ENCODE results near the gene PBX3.

Gene PBX3

DNA sequence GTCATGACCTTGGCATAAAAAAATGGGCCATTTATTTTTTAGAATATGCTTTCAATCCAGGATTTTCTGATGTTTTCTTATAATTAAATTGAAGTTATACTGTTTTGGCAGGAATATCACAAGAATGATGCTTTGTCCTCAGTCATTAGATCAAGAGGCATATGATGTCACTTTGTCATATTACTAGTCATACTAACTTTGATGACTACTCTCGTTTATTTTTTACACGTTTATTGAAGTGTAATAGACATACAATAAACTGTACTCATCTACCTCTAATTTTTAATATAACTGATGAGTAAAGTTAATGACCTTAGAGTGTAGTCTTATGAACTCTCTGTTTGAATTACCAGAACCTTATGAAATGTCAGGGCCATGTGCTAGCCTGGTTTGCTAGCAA is 56.4 kb downstream of the PBX3 start:
- Histone ChIP-seq H3K4me3 (ENCODE audit: low read depth, low read length) (no peak overlapping the region), H3K4me1 (ENCODE audit: control insufficient read depth, insufficient read depth, low read length) (no peaks in the 10 kb centered on the region), H3K27ac (ENCODE audit: low read depth, low read length) (no peak overlapping the region), H3K9me3 (ENCODE audit: control insufficient read depth, insufficient read depth, low read length) (no peaks in the 10 kb centered on the region), H3K36me3 (ENCODE audit: control insufficient read depth, insufficient read depth, low read length) (peaks cover 5% of the 10 kb centered on the region; the same call in 1 of the 2 replicates), H3K9ac (ENCODE audit: low read depth, low read length) (no peak overlapping the region), H3K27me3 (ENCODE audit: control insufficient read depth, insufficient read depth, low read length) (no peaks in the 10 kb centered on the region)

- Histone ChIP-seq H3K4me1 (ENCODE audit: control insufficient read depth, insufficient read depth, low read length) (peaks cover 4% of the 10 kb centered on the region; the same call in 1 of the 2 replicates), H3K27me3 (ENCODE audit: control insufficient read depth, insufficient read depth, low read length) (no peaks in the 10 kb centered on the region), H3K36me3 (ENCODE audit: control insufficient read depth, insufficient read depth, low read length) (peaks cover 5% of the 10 kb centered on the region; the same call in 1 of the 2 replicates), H3K9me3 (ENCODE audit: control insufficient read depth, insufficient read depth, low read length) (no peaks in the 10 kb centered on the region), H3K9ac (ENCODE audit: low read depth, low read length) (no peak overlapping the region), H3K4me3 (ENCODE audit: low read depth, low read length) (no peak overlapping the region), H3K27ac (ENCODE audit: low read depth, low read length) (no peak overlapping the region)
Observed at GRCh38 chr9:125805057-125805456, 57.9 kb downstream of the PBX3 start.

GRCh38 chr9:125805586-125805985 is 58.4 kb downstream of the PBX3 start:
- H3K4me1 ChIP-seq (ENCODE audit: control insufficient read depth, insufficient read depth, low read length) = peaks cover 4% of the 10 kb centered on the region; the same call in 1 of the 2 replicates
- no peaks in the 10 kb centered on the region for H3K9me3 ChIP-seq (ENCODE audit: control insufficient read depth, insufficient read depth, low read length)
- peaks cover 5% of the 10 kb centered on the region; the same call in 1 of the 2 replicates for H3K36me3 ChIP-seq (ENCODE audit: control insufficient read depth, insufficient read depth, low read length)
- no peak overlapping the region for H3K4me3 ChIP-seq (ENCODE audit: low read depth, low read length)
- H3K27ac ChIP-seq (ENCODE audit: low read depth, low read length) = no peak overlapping the region
- no peak overlapping the region for H3K9ac ChIP-seq (ENCODE audit: low read depth, low read length)
- no peaks in the 10 kb centered on the region for H3K27me3 ChIP-seq (ENCODE audit: control insufficient read depth, insufficient read depth, low read length)

- no peaks in the 10 kb centered on the region for H3K27me3 ChIP-seq (ENCODE audit: control insufficient read depth, insufficient read depth, low read length)
- no peaks in the 10 kb centered on the region for H3K9me3 ChIP-seq (ENCODE audit: control insufficient read depth, insufficient read depth, low read length)
- peaks cover 4% of the 10 kb centered on the region; the same call in 1 of the 2 replicates for H3K4me1 ChIP-seq (ENCODE audit: control insufficient read depth, insufficient read depth, low read length)
- no peak overlapping the region for H3K9ac ChIP-seq (ENCODE audit: low read depth, low read length)
- H3K36me3 ChIP-seq (ENCODE audit: control insufficient read depth, insufficient read depth, low read length) = no peaks in the 10 kb centered on the region
- H3K4me3 ChIP-seq (ENCODE audit: low read depth, low read length) = no peak overlapping the region
- H3K27ac ChIP-seq (ENCODE audit: low read depth, low read length) = no peak overlapping the region
Observed at GRCh38 chr9:125807079-125807478, 59.9 kb downstream of the PBX3 start.

GRCh38 chr9:125810161-125810560 is 63.0 kb downstream of the PBX3 start:
- H3K4me3 ChIP-seq (ENCODE audit: low read depth, low read length) = no peak overlapping the region
- no peak overlapping the region for H3K9ac ChIP-seq (ENCODE audit: low read depth, low read length)
- no peaks in the 10 kb centered on the region for H3K27me3 ChIP-seq (ENCODE audit: control insufficient read depth, insufficient read depth, low read length)
- no peaks in the 10 kb centered on the region for H3K9me3 ChIP-seq (ENCODE audit: control insufficient read depth, insufficient read depth, low read length)
- H3K27ac ChIP-seq (ENCODE audit: low read depth, low read length) = no peak overlapping the region
- no peaks in the 10 kb centered on the region for H3K36me3 ChIP-seq (ENCODE audit: control insufficient read depth, insufficient read depth, low read length)
- H3K4me1 ChIP-seq (ENCODE audit: control insufficient read depth, insufficient read depth, low read length) = peaks cover 8% of the 10 kb centered on the region; the same call in 1 of the 2 replicates

- Histone ChIP-seq H3K27me3 (ENCODE audit: control insufficient read depth, insufficient read depth, low read length) (no peaks in the 10 kb centered on the region), H3K9me3 (ENCODE audit: control insufficient read depth, insufficient read depth, low read length) (no peaks in the 10 kb centered on the region), H3K36me3 (ENCODE audit: control insufficient read depth, insufficient read depth, low read length) (no peaks in the 10 kb centered on the region), H3K9ac (ENCODE audit: low read depth, low read length) (no peak overlapping the region), H3K4me1 (ENCODE audit: control insufficient read depth, insufficient read depth, low read length) (peaks cover 17% of the 10 kb centered on the region), H3K27ac (ENCODE audit: low read depth, low read length) (no peak overlapping the region), H3K4me3 (ENCODE audit: low read depth, low read length) (no peak overlapping the region)
Observed at GRCh38 chr9:125811002-125811401, 63.8 kb downstream of the PBX3 start.

DNA sequence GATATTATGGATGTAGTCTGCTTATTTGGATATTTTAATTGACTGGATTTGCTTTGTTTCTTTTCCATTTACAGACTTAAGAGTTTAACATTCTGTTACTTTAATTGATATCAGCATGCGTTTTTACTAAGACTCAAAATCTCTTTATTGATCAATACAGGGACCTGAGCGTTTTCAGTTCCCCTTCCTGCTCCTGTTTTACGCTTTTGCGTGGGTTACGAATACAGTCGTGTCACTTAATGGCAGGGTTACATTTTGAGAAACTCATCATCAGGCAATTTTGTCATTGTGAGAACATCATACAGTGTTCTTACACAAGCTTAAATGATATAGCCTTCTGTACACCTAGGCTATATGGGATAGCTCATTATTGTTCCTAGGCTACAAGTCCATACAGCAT is 65.2 kb downstream of the PBX3 start:
- Histone ChIP-seq H3K36me3 (ENCODE audit: control insufficient read depth, insufficient read depth, low read length) (no peaks in the 10 kb centered on the region), H3K4me1 (ENCODE audit: control insufficient read depth, insufficient read depth, low read length) (peaks cover 25% of the 10 kb centered on the region), H3K9me3 (ENCODE audit: control insufficient read depth, insufficient read depth, low read length) (no peaks in the 10 kb centered on the region), H3K4me3 (ENCODE audit: low read depth, low read length) (no peak overlapping the region), H3K27me3 (ENCODE audit: control insufficient read depth, insufficient read depth, low read length) (no peaks in the 10 kb centered on the region), H3K9ac (ENCODE audit: low read depth, low read length) (no peak overlapping the region), H3K27ac (ENCODE audit: low read depth, low read length) (no peak overlapping the region)

DNA sequence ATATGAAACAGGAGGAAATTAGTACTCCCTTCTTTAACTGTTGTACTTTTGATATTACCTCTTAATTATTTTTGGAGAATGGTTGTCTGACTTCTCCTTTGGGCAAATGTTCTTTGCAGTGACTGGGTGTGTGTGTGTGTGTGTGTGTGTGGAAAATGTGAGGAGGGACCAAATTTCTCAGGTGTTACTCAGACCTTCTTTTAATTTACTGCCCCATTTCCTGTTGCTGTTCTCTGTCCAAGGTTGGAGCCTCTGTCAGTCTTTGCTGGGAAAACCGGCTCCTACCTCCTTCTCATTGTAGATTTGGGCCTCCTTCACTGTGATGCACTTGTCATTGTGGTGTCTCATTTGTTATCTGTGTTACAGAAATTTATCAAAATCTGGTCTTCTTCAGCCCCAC is 68.4 kb downstream of the PBX3 start:
- Histone ChIP-seq H3K9ac (ENCODE audit: low read depth, low read length) (no peak overlapping the region), H3K27ac (ENCODE audit: low read depth, low read length) (no peak overlapping the region), H3K9me3 (ENCODE audit: control insufficient read depth, insufficient read depth, low read length) (no peaks in the 10 kb centered on the region), H3K4me1 (ENCODE audit: control insufficient read depth, insufficient read depth, low read length) (peaks cover 22% of the 10 kb centered on the region), H3K36me3 (ENCODE audit: control insufficient read depth, insufficient read depth, low read length) (no peaks in the 10 kb centered on the region), H3K27me3 (ENCODE audit: control insufficient read depth, insufficient read depth, low read length) (no peaks in the 10 kb centered on the region), H3K4me3 (ENCODE audit: low read depth, low read length) (no peak overlapping the region)

DNA sequence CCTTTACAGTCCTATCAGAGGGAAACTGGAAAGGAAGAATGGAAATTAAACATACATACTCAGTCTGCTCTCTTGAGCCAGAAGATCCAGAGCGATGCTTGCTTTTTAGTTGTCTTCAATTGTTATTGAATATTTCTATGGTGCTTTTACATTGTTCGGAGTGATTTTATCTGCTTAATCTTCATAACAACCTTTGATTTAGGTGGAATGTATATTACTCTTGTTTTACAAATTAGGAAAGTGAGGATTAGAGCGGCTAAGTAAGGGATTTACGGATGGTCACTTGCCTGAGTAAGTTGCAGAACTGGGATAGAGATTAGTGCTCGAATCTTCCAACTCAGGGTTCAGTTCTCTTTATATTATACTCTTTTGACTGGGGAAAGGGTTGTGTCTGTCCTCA is 69.1 kb downstream of the PBX3 start:
- H3K4me3 ChIP-seq (ENCODE audit: low read depth, low read length) = no peak overlapping the region
- H3K9ac ChIP-seq (ENCODE audit: low read depth, low read length) = 0 out of 2 replicates have a peak overlapping the region, but pooled peaks have one; percentile 20
- H3K27me3 ChIP-seq (ENCODE audit: control insufficient read depth, insufficient read depth, low read length) = no peaks in the 10 kb centered on the region
- H3K27ac ChIP-seq (ENCODE audit: low read depth, low read length) = peak overlapping the region; percentile 23
- H3K9me3 ChIP-seq (ENCODE audit: control insufficient read depth, insufficient read depth, low read length) = no peaks in the 10 kb centered on the region
- no peaks in the 10 kb centered on the region for H3K36me3 ChIP-seq (ENCODE audit: control insufficient read depth, insufficient read depth, low read length)
- H3K4me1 ChIP-seq (ENCODE audit: control insufficient read depth, insufficient read depth, low read length) = peaks cover 22% of the 10 kb centered on the region

DNA sequence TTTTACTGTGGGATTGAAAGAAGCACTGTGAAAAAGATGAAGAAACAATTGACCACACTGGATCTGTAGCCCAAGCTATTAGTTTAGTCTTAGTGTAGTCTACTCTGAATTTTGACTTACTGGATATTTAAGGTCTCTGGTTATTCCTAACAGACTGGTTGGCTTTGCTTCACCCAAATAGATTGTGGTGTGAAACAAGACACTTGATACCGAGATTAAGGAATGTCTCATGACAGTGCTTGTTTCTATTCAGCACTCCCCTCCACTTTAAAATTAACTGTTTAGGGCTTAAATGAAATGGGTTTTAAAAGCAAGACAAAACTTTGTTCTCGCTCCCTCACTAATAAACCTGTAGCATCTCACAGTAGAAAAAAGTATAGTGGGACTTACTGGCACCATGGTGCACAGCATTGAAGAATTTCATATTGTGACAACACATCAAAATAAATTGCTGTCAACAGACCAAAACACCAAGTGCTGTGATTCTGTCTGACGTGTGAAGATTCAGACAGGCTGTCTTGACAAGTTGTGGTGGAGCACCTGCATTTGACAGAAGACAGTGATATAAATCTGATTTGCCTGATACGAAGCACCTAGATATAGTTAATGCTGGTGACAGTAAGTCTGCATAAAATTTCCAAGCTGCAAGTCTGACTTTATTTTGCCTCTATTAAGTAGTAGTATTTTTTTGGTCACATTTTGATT is 73.1 kb downstream of the PBX3 start:
- Histone ChIP-seq H3K36me3 (ENCODE audit: control insufficient read depth, insufficient read depth, low read length) (no peaks in the 10 kb centered on the region), H3K9me3 (ENCODE audit: control insufficient read depth, insufficient read depth, low read length) (no peaks in the 10 kb centered on the region), H3K9ac (ENCODE audit: low read depth, low read length) (no peak overlapping the region), H3K4me1 (ENCODE audit: control insufficient read depth, insufficient read depth, low read length) (peaks cover 16% of the 10 kb centered on the region), H3K4me3 (ENCODE audit: low read depth, low read length) (no peak overlapping the region), H3K27ac (ENCODE audit: low read depth, low read length) (peak overlapping the region; percentile 3), H3K27me3 (ENCODE audit: control insufficient read depth, insufficient read depth, low read length) (no peaks in the 10 kb centered on the region)

DNA sequence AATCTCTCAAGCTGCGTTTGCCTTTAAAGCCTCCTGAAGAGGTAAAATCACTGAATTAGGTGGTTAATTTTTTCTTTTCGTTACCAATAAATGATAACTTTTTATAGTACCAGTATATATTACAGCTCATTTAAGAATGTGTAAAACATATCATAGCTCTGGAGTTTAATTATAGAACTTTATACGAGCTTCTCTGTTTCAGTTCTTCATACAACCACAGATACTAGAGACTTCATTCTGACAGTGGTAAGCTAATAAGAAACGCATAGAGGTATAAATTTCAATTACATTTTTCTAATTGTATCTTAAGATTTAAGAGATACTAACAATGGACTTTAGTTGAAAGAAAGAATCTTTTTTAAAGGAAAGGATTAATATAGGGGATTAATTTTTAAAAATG is 73.9 kb downstream of the PBX3 start:
- H3K4me1 ChIP-seq (ENCODE audit: control insufficient read depth, insufficient read depth, low read length) = peaks cover 8% of the 10 kb centered on the region
- no peak overlapping the region for H3K4me3 ChIP-seq (ENCODE audit: low read depth, low read length)
- H3K27me3 ChIP-seq (ENCODE audit: control insufficient read depth, insufficient read depth, low read length) = no peaks in the 10 kb centered on the region
- H3K27ac ChIP-seq (ENCODE audit: low read depth, low read length) = no peak overlapping the region
- H3K9ac ChIP-seq (ENCODE audit: low read depth, low read length) = no peak overlapping the region
- no peaks in the 10 kb centered on the region for H3K36me3 ChIP-seq (ENCODE audit: control insufficient read depth, insufficient read depth, low read length)
- H3K9me3 ChIP-seq (ENCODE audit: control insufficient read depth, insufficient read depth, low read length) = no peaks in the 10 kb centered on the region
